Sigmoid colon (tissue), 4 donors: ENCODE measurements around the gene NEU3.

Source experiments
- CTCF ChIP-seq, 4 experiments: fragments of 450-650 bp in 3 of 4; fragments of 200-600 bp in 1 of 4; IDR thresholded peaks; one replicate each; pipeline ENCODE4 v1.5.1; 2016 to 2019; ENCODE audit warnings: antibody characterized with exemption in 4 of 4, mild to moderate bottlenecking in 3 of 4, moderate library complexity in 2 of 4
- EP300 ChIP-seq, 4 donors: sonication (generic); formaldehyde crosslinking; IDR thresholded peaks; one replicate each; pipeline ENCODE4 v1.6.1; 2017; ENCODE audit warnings: antibody characterized with exemption in 4 of 4
- POLR2A ChIP-seq, 2 donors: fragments of 450-650 bp; IDR thresholded peaks; one replicate each; pipeline ENCODE4 v1.6.1; 2016; ENCODE audit warnings: antibody characterized with exemption in 2 of 2, mild to moderate bottlenecking in 2 of 2, moderate library complexity in 2 of 2
- POLR2AphosphoS5 ChIP-seq, 4 donors: sonication (generic); formaldehyde crosslinking; IDR thresholded peaks; one replicate each; pipeline ENCODE4 v1.6.1; 2017; ENCODE audit warnings: antibody characterized with exemption in 4 of 4

DNA sequence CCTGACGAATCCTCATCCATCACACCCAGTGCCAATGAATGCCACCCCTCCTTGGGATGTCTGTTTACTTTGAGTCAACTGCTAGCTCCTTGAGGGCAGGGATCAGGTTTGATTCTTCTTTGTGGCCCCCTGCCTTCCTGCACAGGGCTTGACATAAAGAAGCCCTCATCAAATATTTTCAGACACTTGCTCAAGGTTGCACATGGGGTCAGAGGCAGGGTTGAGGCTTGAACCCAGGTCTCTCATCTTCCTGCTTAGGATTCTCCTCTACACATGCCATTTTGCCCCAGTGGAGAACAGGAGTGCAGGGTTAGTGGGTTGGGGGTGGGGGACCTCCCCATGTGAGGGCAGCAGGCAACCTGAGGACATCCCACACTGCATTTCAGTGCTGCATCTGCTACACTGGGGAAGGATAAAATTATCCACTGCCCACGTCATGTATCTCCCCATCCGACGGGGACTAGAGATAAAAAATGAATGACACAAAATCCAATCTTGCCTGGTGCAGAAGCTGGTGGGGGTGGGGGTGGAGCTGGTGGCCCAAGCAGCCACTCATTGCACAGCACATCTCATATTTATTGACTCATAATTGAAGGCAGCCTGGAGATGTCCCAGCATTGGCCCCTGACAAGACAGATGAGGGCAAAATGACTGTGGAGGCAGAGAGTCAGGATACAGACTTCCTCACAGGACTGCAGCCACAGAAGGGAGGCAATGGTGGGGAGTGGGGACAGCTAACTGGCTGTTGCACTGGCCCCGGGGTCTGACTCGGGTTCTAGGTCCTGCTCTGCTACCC is 41.3 kb downstream of the NEU3 start:
- no peak for TF ChIP-seq POLR2A (IDR thresholded peaks at IDR 0.05)
- TF ChIP-seq POLR2AphosphoS5 (IDR thresholded peaks at IDR 0.05) = no peak
- TF ChIP-seq CTCF (IDR thresholded peaks at IDR 0.05) = no peak
- no peak for TF ChIP-seq EP300 (IDR thresholded peaks at IDR 0.05)
